MM.1S (cell line): ENCODE results near the gene PLCH1.

Experiments used
- DNase-seq: peaks from one replicate; pipeline ENCODE4 v3.0.0-alpha.2; 2015
- H2AFZ ChIP-seq: fragments of 300-600 bp; sonication (generic); 2 replicates; pipeline ENCODE4 v1.6.0; 2016; ENCODE audit warnings: antibody characterized with exemption, low read length
- H3F3A ChIP-seq: fragments of 300-600 bp; sonication (generic); 2 replicates; pipeline ENCODE4 v1.6.1; 2016; ENCODE audit warnings: mild to moderate bottlenecking, antibody characterized with exemption, low read length, moderate library complexity, mixed read lengths; ENCODE audit not compliant: insufficient read depth
- H3K27ac ChIP-seq: fragments of 300-600 bp; sonication (generic); 2 replicates; pipeline ENCODE4 v1.5.1; 2016; ENCODE audit warnings: mild to moderate bottlenecking, low read length
- H3K27me3 ChIP-seq: fragments of 300-600 bp; sonication (generic); replicated peaks from 2 replicates; pipeline ENCODE4 v1.6.0; 2016; ENCODE audit warnings: low read length; ENCODE audit not compliant: insufficient read depth
- H3K36me3 ChIP-seq: fragments of 300-600 bp; sonication (generic); replicated peaks from 2 replicates; pipeline ENCODE4 v1.6.1; 2016; ENCODE audit warnings: mild to moderate bottlenecking, low read length, mixed read lengths; ENCODE audit not compliant: insufficient read depth
- H3K4me1 ChIP-seq: fragments of 300-600 bp; sonication (generic); 2 replicates; pipeline ENCODE4 v1.6.1; 2016; ENCODE audit warnings: low read length, mixed read lengths
- H3K4me2 ChIP-seq: fragments of 300-600 bp; sonication (generic); 2 replicates; pipeline ENCODE4 v1.6.0; 2016; ENCODE audit warnings: low read depth, low read length
- H3K4me3 ChIP-seq: fragments of 300-600 bp; sonication (generic); 2 replicates; pipeline ENCODE4 v1.5.1; 2016; ENCODE audit warnings: low read length, mixed read lengths
- H3K79me2 ChIP-seq: fragments of 300-600 bp; sonication (generic); 2 replicates; pipeline ENCODE4 v1.6.1; 2016; ENCODE audit warnings: mixed run types, low read length, mixed read lengths
- H3K9ac ChIP-seq: fragments of 300-600 bp; sonication (generic); 2 replicates; pipeline ENCODE4 v1.6.1; 2016; ENCODE audit warnings: low read length, mixed read lengths
- H3K9me2 ChIP-seq: fragments of 300-600 bp; sonication (generic); replicated peaks from 2 replicates; pipeline ENCODE4 v1.6.1; 2016; ENCODE audit warnings: mild to moderate bottlenecking, low read length, mixed read lengths; ENCODE audit not compliant: insufficient read depth
- H3K9me3 ChIP-seq: fragments of 300-600 bp; sonication (generic); replicated peaks from 2 replicates; pipeline ENCODE4 v1.6.1; 2016; ENCODE audit warnings: mild to moderate bottlenecking, low read length, mixed read lengths; ENCODE audit not compliant: insufficient read depth
- H4K20me1 ChIP-seq: fragments of 300-600 bp; sonication (generic); 2 replicates; pipeline ENCODE4 v1.6.1; 2016; ENCODE audit warnings: mild to moderate bottlenecking, low read length, moderate library complexity, mixed read lengths; ENCODE audit not compliant: insufficient read depth
- CTCF ChIP-seq: fragments of 300-600 bp; sonication (generic); IDR thresholded peaks from 2 replicates; pipeline ENCODE4 v1.5.1; 2016; ENCODE audit warnings: antibody characterized with exemption, low read length, mixed read lengths
- EZH2 ChIP-seq: fragments of 300-600 bp; sonication (generic); optimal IDR thresholded peaks from 2 replicates; pipeline ENCODE3; 2017; ENCODE audit warnings: low read depth, mild to moderate bottlenecking, antibody characterized with exemption, low read length, mixed read lengths
- EZH2phosphoT487 ChIP-seq: fragments of 300-600 bp; sonication (generic); IDR thresholded peaks from 2 replicates; pipeline ENCODE4 v1.6.1; 2018; ENCODE audit warnings: antibody characterized with exemption, low read length

The PLCH1 gene

GRCh38 chr3:155643581-155644165 lies 101.2 kb downstream of the PLCH1 start:
- Histone ChIP-seq H4K20me1 (no peaks in the 10 kb centered on the region), H3K9ac (no peak overlapping the region), H3K36me3 (no peaks in the 10 kb centered on the region), H2AFZ (no peak overlapping the region), H3K9me3 (no peaks in the 10 kb centered on the region), H3K27me3 (no peaks in the 10 kb centered on the region), H3K4me2 (no peak overlapping the region), H3K79me2 (no peaks in the 10 kb centered on the region), H3K9me2 (no peaks in the 10 kb centered on the region), H3K4me1 (no peaks in the 10 kb centered on the region), H3F3A (no peaks in the 10 kb centered on the region), H3K4me3 (no peak overlapping the region), H3K27ac (no peak overlapping the region)
- TF ChIP-seq EZH2phosphoT487 = no peak
- TF ChIP-seq EZH2 = no peak
- no peak for TF ChIP-seq CTCF
- no peak for DNase-seq

GRCh38 chr3:155641956-155642355 lies 102.9 kb downstream of the PLCH1 start:
- Histone ChIP-seq H4K20me1 (no peaks in the 10 kb centered on the region), H3K9ac (no peak overlapping the region), H2AFZ (no peak overlapping the region), H3K9me3 (no peaks in the 10 kb centered on the region), H3K27ac (no peak overlapping the region), H3K36me3 (no peaks in the 10 kb centered on the region), H3K27me3 (no peaks in the 10 kb centered on the region), H3F3A (no peaks in the 10 kb centered on the region), H3K4me2 (no peak overlapping the region), H3K79me2 (no peaks in the 10 kb centered on the region), H3K9me2 (no peaks in the 10 kb centered on the region), H3K4me3 (no peak overlapping the region), H3K4me1 (no peaks in the 10 kb centered on the region)
- TF ChIP-seq EZH2phosphoT487 (no peak), EZH2 (no peak), CTCF (no peak)
- no peak for DNase-seq

GRCh38 chr3:155640098-155640497 lies 104.8 kb downstream of the PLCH1 start:
- Histone ChIP-seq H3K4me1 (no peaks in the 10 kb centered on the region), H3K9me3 (no peaks in the 10 kb centered on the region), H3F3A (no peaks in the 10 kb centered on the region), H4K20me1 (no peaks in the 10 kb centered on the region), H3K27ac (no peak overlapping the region), H3K36me3 (no peaks in the 10 kb centered on the region), H3K4me3 (no peak overlapping the region), H3K79me2 (no peaks in the 10 kb centered on the region), H3K27me3 (no peaks in the 10 kb centered on the region), H3K4me2 (no peak overlapping the region), H3K9ac (no peak overlapping the region), H2AFZ (no peak overlapping the region), H3K9me2 (no peaks in the 10 kb centered on the region)
- no peak for DNase-seq
- no peak for TF ChIP-seq CTCF
- no peak for TF ChIP-seq EZH2
- TF ChIP-seq EZH2phosphoT487 = no peak
